ENCODE data around the gene ZFHX2.
A peak's percentile ranks its signal among the peaks of the same experiment; 100 is the strongest.

- TF ChIP-seq CTCF (optimal IDR thresholded peaks at IDR 0.05 in 1 of 3, IDR thresholded peaks at IDR 0.05 in 1 of 3, conservative IDR thresholded peaks at IDR 0.05 in 1 of 3; ENCODE audit: extremely low read depth in 1 of 3, insufficient read depth in 2 of 3, low read length in 3 of 3) (peak in 2 of 3 experiments; percentile 17 to 30), EZH2 (IDR thresholded peaks at IDR 0.05; ENCODE audit: low read length) (no peak)
Measured at GRCh38 chr14:23568600-23569331, 17.2 kb upstream of the ZFHX2 start.
